HL-60 (cell line): ENCODE data around the gene ASF1B.

Experiments used
- DNase-seq, 2 experiments: peaks; one replicate each; pipeline ENCODE4 v3.0.0-alpha.2; 2010 to 2020; ENCODE audit warnings: low read depth in 1 of 2, low spot score in 1 of 2
- H3K27ac ChIP-seq: fragments of 250-450 bp; sonication (Bioruptor Pico); replicated peaks from 2 replicates; pipeline ENCODE4 v1.5.1; 2020; ENCODE audit warnings: mild to moderate bottlenecking, moderate library complexity
- H3K27me3 ChIP-seq: fragments of 250-450 bp; sonication (Bioruptor Pico); 2 replicates; pipeline ENCODE4 v1.5.1; 2021; ENCODE audit warnings: mild to moderate bottlenecking, moderate library complexity; ENCODE audit not compliant: insufficient read depth, poor library complexity, severe bottlenecking
- H3K4me3 ChIP-seq: replicated peaks from 2 replicates; pipeline ENCODE4 v1.5.1; 2011; ENCODE audit warnings: mild to moderate bottlenecking, control low read depth, low read length; ENCODE audit not compliant: insufficient read depth
- GABPA ChIP-seq: IDR thresholded peaks from 2 replicates; pipeline ENCODE4 v1.6.1; 2012; ENCODE audit warnings: low read depth
- POLR2AphosphoS5 ChIP-seq: IDR thresholded peaks from 2 replicates; pipeline ENCODE4 v1.6.1; 2012; ENCODE audit warnings: low read depth
- REST ChIP-seq: IDR thresholded peaks from 2 replicates; pipeline ENCODE4 v1.6.1; 2012; ENCODE audit warnings: low read depth; ENCODE audit not compliant: insufficient replicate concordance
- SPI1 ChIP-seq: IDR thresholded peaks from 2 replicates; pipeline ENCODE4 v1.6.1; 2012; ENCODE audit warnings: low read depth, mild to moderate bottlenecking, borderline replicate concordance
- TF ChIP-seq, protein P1 (sequence below): IDR thresholded peaks from one replicate; pipeline ENCODE4 v1.5.1; 2011; ENCODE audit warnings: low read length, control low read depth, inconsistent platforms; ENCODE audit not compliant: insufficient read depth

Gene ASF1B

GRCh38 chr19:14112051-14112808 lies 24.2 kb downstream of the ASF1B start:
- no peak overlapping the region for H3K27ac ChIP-seq
- TF ChIP-seq, protein P1, sequence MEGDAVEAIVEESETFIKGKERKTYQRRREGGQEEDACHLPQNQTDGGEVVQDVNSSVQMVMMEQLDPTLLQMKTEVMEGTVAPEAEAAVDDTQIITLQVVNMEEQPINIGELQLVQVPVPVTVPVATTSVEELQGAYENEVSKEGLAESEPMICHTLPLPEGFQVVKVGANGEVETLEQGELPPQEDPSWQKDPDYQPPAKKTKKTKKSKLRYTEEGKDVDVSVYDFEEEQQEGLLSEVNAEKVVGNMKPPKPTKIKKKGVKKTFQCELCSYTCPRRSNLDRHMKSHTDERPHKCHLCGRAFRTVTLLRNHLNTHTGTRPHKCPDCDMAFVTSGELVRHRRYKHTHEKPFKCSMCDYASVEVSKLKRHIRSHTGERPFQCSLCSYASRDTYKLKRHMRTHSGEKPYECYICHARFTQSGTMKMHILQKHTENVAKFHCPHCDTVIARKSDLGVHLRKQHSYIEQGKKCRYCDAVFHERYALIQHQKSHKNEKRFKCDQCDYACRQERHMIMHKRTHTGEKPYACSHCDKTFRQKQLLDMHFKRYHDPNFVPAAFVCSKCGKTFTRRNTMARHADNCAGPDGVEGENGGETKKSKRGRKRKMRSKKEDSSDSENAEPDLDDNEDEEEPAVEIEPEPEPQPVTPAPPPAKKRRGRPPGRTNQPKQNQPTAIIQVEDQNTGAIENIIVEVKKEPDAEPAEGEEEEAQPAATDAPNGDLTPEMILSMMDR = no peak
- TF ChIP-seq REST = no peak
- TF ChIP-seq POLR2AphosphoS5 = no peak
- no peak for TF ChIP-seq GABPA
- TF ChIP-seq SPI1 = no peak
- H3K27me3 ChIP-seq = no peaks in the 10 kb centered on the region
- no peak overlapping the region for H3K4me3 ChIP-seq
- no peak for DNase-seq

- no peak overlapping the region for H3K4me3 ChIP-seq
- TF ChIP-seq GABPA (no peak), REST (no peak)
- H3K27me3 ChIP-seq = no peaks in the 10 kb centered on the region
- no peak for DNase-seq
- no peak overlapping the region for H3K27ac ChIP-seq
Observed at GRCh38 chr19:14111486-14111885, 24.9 kb downstream of the ASF1B start.

DNA sequence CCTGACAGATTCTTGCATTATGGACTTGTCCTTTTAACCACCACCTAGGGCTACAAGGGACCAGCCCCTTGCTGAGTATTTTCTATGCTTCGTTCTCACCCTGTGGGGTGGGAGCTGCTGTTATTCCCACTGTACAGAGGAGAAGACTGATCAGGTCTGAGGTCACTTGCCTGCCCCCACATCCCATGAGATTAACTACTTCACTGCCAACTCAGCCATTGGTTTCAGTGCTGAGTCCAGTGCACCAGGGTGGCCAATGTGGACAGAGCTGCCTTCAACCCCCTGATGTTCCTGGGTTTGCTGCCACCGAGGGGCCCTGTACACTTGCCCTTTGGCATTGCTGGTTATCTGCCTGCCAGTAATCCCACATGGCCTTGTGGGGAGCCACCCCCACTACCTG lies 25.7 kb downstream of the ASF1B start:
- H3K27ac ChIP-seq = no peak overlapping the region
- no peaks in the 10 kb centered on the region for H3K27me3 ChIP-seq
- DNase-seq = no peak
- no peak overlapping the region for H3K4me3 ChIP-seq
- no peak for TF ChIP-seq SPI1
- no peak for TF ChIP-seq POLR2AphosphoS5
- TF ChIP-seq, protein P1 = no peak
- TF ChIP-seq GABPA = no peak
- no peak for TF ChIP-seq REST
